GM23338 (cell line): ENCODE measurements around the gene TBL1XR1.

Experiments
- CREB1 ChIP-seq: fragments of 250-450 bp; sonication (Bioruptor Pico); IDR thresholded peaks from 2 replicates; pipeline ENCODE4 v1.5.0; 2020; ENCODE audit warnings: low read depth, mild to moderate bottlenecking, moderate library complexity
- CTCF ChIP-seq, 2 experiments: fragments of 200-600 bp in 1 of 2; sonication (generic) in 1 of 2; conservative IDR thresholded peaks; 2 replicates each; pipeline versions ENCODE4 v1.5.1 to v1.6.1; 2016 to 2017; ENCODE audit warnings: antibody characterized with exemption in 2 of 2, low read depth in 2 of 2, mild to moderate bottlenecking in 2 of 2, moderate library complexity in 1 of 2
- ETS1 ChIP-seq: IDR thresholded peaks from 2 replicates; pipeline ENCODE4 v1.6.1; 2016; ENCODE audit warnings: antibody characterized with exemption
- EZH2 ChIP-seq: fragments of 200-600 bp; sonication (generic); IDR thresholded peaks from one replicate; pipeline ENCODE4 v1.8.0; 2017; ENCODE audit warnings: antibody characterized with exemption, mild to moderate bottlenecking, low read depth; ENCODE audit not compliant: unreplicated experiment
- NANOG ChIP-seq: IDR thresholded peaks from 2 replicates; pipeline ENCODE4 v1.6.1; 2016; ENCODE audit warnings: antibody characterized with exemption, borderline replicate concordance
- POLR2AphosphoS5 ChIP-seq: IDR thresholded peaks from 2 replicates; pipeline ENCODE4 v1.6.1; 2016; ENCODE audit warnings: antibody characterized with exemption, low read depth
- REST ChIP-seq: IDR thresholded peaks from one replicate; pipeline ENCODE4 v1.6.1; 2018; ENCODE audit warnings: antibody characterized with exemption; ENCODE audit not compliant: unreplicated experiment
- STAT1 ChIP-seq: IDR thresholded peaks from one replicate; pipeline ENCODE4 v1.6.1; 2016; ENCODE audit warnings: antibody characterized with exemption; ENCODE audit not compliant: unreplicated experiment
- ZNF114 ChIP-seq: fragments of 250-450 bp; sonication (Bioruptor Pico); IDR thresholded peaks from 2 replicates; pipeline ENCODE4 v1.5.0; 2020; ENCODE audit warnings: mild to moderate bottlenecking, moderate library complexity

- no peak for TF ChIP-seq CTCF (conservative IDR thresholded peaks at IDR 0.05; ENCODE audit: low read depth in 2 of 2)
- TF ChIP-seq EZH2 = no peak
- no peak for TF ChIP-seq POLR2AphosphoS5
- no peak for TF ChIP-seq REST
- TF ChIP-seq ETS1 = no peak
- TF ChIP-seq CREB1 = no peak
- no peak for TF ChIP-seq NANOG
- TF ChIP-seq STAT1 = no peak
- no peak for TF ChIP-seq ZNF114 (CRISPR knock-in tag)
These were observed 86.9 kb downstream of the TBL1XR1 start for GRCh38 chr3:177110386-177110785.
